GM21576 (cell line): ENCODE data around the gene TRMT61A.

ENCODE experiments used
- ATAC-seq: cut with Tn5 transposase; IDR thresholded peaks from one replicate; pipeline ENCODE4 v1.9.1; 2021; ENCODE audit warnings: mild to moderate bottlenecking, moderate library complexity; ENCODE audit not compliant: unreplicated experiment

TRMT61A gene

GRCh38 chr14:103528587-103529382 is at the start of gene TRMT61A:
Gene TRMT61A, plus strand, starts transcription at chr14:103529196. Its CDS starts 783 bp downstream, at chr14:103529979.
- ATAC-seq: peak; percentile 37

- peak; percentile 72 for ATAC-seq
Measured at GRCh38 chr14:103480595-103480994, 48.4 kb upstream of the TRMT61A start.

- no peak for ATAC-seq
Measured at GRCh38 chr14:103483600-103483999, 45.4 kb upstream of the TRMT61A start.

- no peak for ATAC-seq
Measured at GRCh38 chr14:103485504-103485903, 43.5 kb upstream of the TRMT61A start.

GRCh38 chr14:103488071-103488470 is 40.9 kb upstream of the TRMT61A start:
- no peak for ATAC-seq

GRCh38 chr14:103488960-103489359 is 40.0 kb upstream of the TRMT61A start:
- ATAC-seq: no peak

GRCh38 chr14:103489621-103490020 is 39.4 kb upstream of the TRMT61A start:
- ATAC-seq: no peak

GRCh38 chr14:103491691-103492090 is 37.3 kb upstream of the TRMT61A start:
- ATAC-seq: no peak

GRCh38 chr14:103492156-103492925 is 36.7 kb upstream of the TRMT61A start:
- ATAC-seq: no peak

- ATAC-seq: no peak
Measured at GRCh38 chr14:103495854-103496253, 33.1 kb upstream of the TRMT61A start.

- no peak for ATAC-seq
Measured at GRCh38 chr14:103496776-103497175, 32.2 kb upstream of the TRMT61A start.

- no peak for ATAC-seq
Measured at GRCh38 chr14:103499709-103500108, 29.3 kb upstream of the TRMT61A start.

- ATAC-seq: no peak
Measured at GRCh38 chr14:103500148-103500990, 28.6 kb upstream of the TRMT61A start.

- no peak for ATAC-seq
Measured at GRCh38 chr14:103501041-103501870, 27.7 kb upstream of the TRMT61A start.

GRCh38 chr14:103501921-103502669 is 26.9 kb upstream of the TRMT61A start:
- ATAC-seq: no peak

- no peak for ATAC-seq
Measured at GRCh38 chr14:103502877-103503276, 26.1 kb upstream of the TRMT61A start.

- ATAC-seq: no peak
Measured at GRCh38 chr14:103503296-103503695, 25.7 kb upstream of the TRMT61A start.

- ATAC-seq: no peak
Measured at GRCh38 chr14:103504991-103505565, 23.9 kb upstream of the TRMT61A start.

GRCh38 chr14:103507751-103508150 is 21.2 kb upstream of the TRMT61A start:
- ATAC-seq: no peak
